Measurements from ENCODE around the gene SPC25. TPM values are rescaled to one million over a fixed set of nuclear protein-coding genes. Genes with fewer than 3 reads are reported as not detected.

SPC25 gene
- total and polyA plus RNA-seq, 2 experiments from 2014 or later, result 8.1 to 11.2 TPM

GRCh38 chr2:168894720-168895119 lies 4.5 kb upstream of the SPC25 start:
- H4K20me1 ChIP-seq (ENCODE audit: insufficient read depth, poor library complexity, severe bottlenecking), result no peaks in the 10 kb centered on the region
- TF ChIP-seq CTCF (IDR thresholded peaks at IDR 0.05; ENCODE audit: poor library complexity) (no peak), EZH2 (IDR thresholded peaks at IDR 0.05; ENCODE audit: borderline replicate concordance) (no peak), EZH2phosphoT487 (IDR thresholded peaks at IDR 0.05; ENCODE audit: low read depth, severe bottlenecking, unreplicated experiment) (no peak)

DNA sequence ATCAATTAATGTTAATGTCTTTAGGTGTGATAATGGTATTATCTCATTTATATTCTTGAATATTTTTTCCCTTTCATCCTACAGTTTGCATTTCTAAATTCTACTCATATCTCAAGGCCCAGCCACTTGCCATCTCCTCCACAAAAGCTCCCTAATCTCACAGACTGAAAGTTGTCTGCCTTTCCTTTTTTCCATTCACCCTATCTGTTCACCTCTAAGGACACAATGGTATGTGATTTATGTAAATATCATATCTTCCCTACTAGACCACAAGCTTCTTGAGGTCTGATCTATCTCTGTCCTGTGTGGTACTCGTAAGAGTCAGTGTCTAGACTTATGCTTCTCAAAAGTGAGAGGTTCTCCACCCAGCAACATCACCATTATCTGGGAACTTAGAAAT lies 3.9 kb upstream of the SPC25 start:
- H3K27ac ChIP-seq, result no peak overlapping the region
- H3K27me3 ChIP-seq, result no peaks in the 10 kb centered on the region
- no peaks in the 10 kb centered on the region for H3K4me1 ChIP-seq (ENCODE audit: insufficient read depth)
- no peaks in the 10 kb centered on the region for H3K9me3 ChIP-seq (ENCODE audit: low read depth)
- H3K79me2 ChIP-seq, result peaks cover 8% of the 10 kb centered on the region
- TF ChIP-seq CTCF (IDR thresholded peaks at IDR 0.05; ENCODE audit: poor library complexity) (no peak), EZH2phosphoT487 (IDR thresholded peaks at IDR 0.05; ENCODE audit: low read depth, severe bottlenecking, unreplicated experiment) (no peak)
- H3K9me2 ChIP-seq (replicated peaks; ENCODE audit: insufficient read depth), result no peaks in the 10 kb centered on the region
- 92% methylated on average over 1 of the region's 1 CpG for WGBS (ENCODE audit: low lambda C conversion rate, missing lambda C conversion rate)
- DNase-seq (ENCODE audit: low spot score), result no peak
- no peaks in the 10 kb centered on the region for H4K20me1 ChIP-seq (ENCODE audit: insufficient read depth, poor library complexity, severe bottlenecking)
- H2AFZ ChIP-seq, result no peak overlapping the region
- H3K4me3 ChIP-seq, result no peak overlapping the region
- H3K4me2 ChIP-seq, result no peak overlapping the region
- H3K36me3 ChIP-seq (replicated peaks; ENCODE audit: insufficient read depth, low read depth), result no peaks in the 10 kb centered on the region

More at GRCh38 chr2:168894720-168895119, 4.5 kb upstream of the SPC25 start:
- H3K4me2 ChIP-seq, result no peak overlapping the region
- DNase-seq (ENCODE audit: low spot score), result no peak
- H3K9me2 ChIP-seq (replicated peaks; ENCODE audit: insufficient read depth), result no peaks in the 10 kb centered on the region
- H3K4me3 ChIP-seq, result no peak overlapping the region
- H3K4me1 ChIP-seq (ENCODE audit: insufficient read depth), result no peaks in the 10 kb centered on the region
- H2AFZ ChIP-seq, result no peak overlapping the region
- H3K27ac ChIP-seq, result no peak overlapping the region
- H3K27me3 ChIP-seq, result no peaks in the 10 kb centered on the region
- peaks cover 1% of the 10 kb centered on the region for H3K79me2 ChIP-seq
- no peaks in the 10 kb centered on the region for H3K9me3 ChIP-seq (ENCODE audit: low read depth)
- H3K36me3 ChIP-seq (replicated peaks; ENCODE audit: insufficient read depth, low read depth), result no peaks in the 10 kb centered on the region

DNA sequence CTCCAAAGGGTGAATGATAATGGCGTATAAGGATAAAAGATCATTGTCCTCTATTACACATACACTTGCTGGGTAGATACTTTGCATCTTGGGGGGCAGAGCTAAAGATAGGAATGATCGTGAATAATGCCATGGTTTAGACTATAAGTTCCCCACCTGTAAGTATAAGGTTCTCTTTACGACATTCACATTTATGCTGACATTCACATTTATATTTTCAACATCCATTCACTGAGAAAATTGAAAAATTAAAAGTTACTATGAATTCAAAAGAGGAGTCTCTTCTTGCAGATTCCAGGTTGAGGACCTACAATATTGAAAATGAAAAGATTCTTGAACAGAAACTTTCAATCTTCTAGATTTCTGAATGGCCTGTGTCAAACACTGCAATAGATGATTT lies 2.1 kb upstream of the SPC25 start:
- Histone ChIP-seq H3K79me2 (peaks cover 9% of the 10 kb centered on the region), H3K9me3 (ENCODE audit: low read depth) (no peaks in the 10 kb centered on the region), H3K4me3 (no peak overlapping the region), H3K36me3 (replicated peaks; ENCODE audit: insufficient read depth, low read depth) (no peaks in the 10 kb centered on the region), H3K27ac (no peak overlapping the region), H2AFZ (no peak overlapping the region), H4K20me1 (ENCODE audit: insufficient read depth, poor library complexity, severe bottlenecking) (no peaks in the 10 kb centered on the region), H3K4me1 (ENCODE audit: insufficient read depth) (no peaks in the 10 kb centered on the region), H3K9me2 (replicated peaks; ENCODE audit: insufficient read depth) (no peaks in the 10 kb centered on the region), H3K4me2 (no peak overlapping the region), H3K27me3 (no peaks in the 10 kb centered on the region)
- WGBS (ENCODE audit: low lambda C conversion rate, missing lambda C conversion rate), result 56% methylated on average over 3 of the region's 3 CpGs
- DNase-seq (ENCODE audit: low spot score), result no peak
- no peak for TF ChIP-seq EZH2 (IDR thresholded peaks at IDR 0.05; ENCODE audit: borderline replicate concordance)
- TF ChIP-seq EZH2phosphoT487 (IDR thresholded peaks at IDR 0.05; ENCODE audit: low read depth, severe bottlenecking, unreplicated experiment), result no peak
- TF ChIP-seq CTCF (IDR thresholded peaks at IDR 0.05; ENCODE audit: poor library complexity), result no peak

DNA sequence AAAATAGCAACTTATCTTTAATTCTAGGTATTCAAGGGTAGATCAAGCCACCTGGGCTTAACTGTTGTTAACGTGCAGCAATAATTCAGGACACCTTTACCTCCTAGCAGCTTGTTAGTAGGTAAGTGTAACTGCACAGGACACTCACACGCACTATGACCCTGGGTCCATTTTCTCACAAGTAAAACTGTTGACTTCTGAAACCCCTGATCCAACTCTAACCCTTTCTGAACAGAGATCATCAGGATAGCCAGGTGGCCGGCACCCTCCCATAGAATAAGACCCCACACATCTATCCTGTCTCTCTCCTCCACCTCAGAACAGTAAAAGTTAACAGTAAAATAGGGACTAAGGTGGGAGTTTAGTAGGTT lies 610 bp downstream of the SPC25 start:
- H3K9me3 ChIP-seq (ENCODE audit: low read depth), result no peaks in the 10 kb centered on the region
- H4K20me1 ChIP-seq (ENCODE audit: insufficient read depth, poor library complexity, severe bottlenecking), result no peaks in the 10 kb centered on the region
- no peaks in the 10 kb centered on the region for H3K9me2 ChIP-seq (replicated peaks; ENCODE audit: insufficient read depth)
- no peak for DNase-seq (ENCODE audit: low spot score)
- H3K36me3 ChIP-seq (replicated peaks; ENCODE audit: insufficient read depth, low read depth), result no peaks in the 10 kb centered on the region
- 24% methylated on average over 3 of the region's 3 CpGs for WGBS (ENCODE audit: low lambda C conversion rate, missing lambda C conversion rate)
- H3K4me1 ChIP-seq (ENCODE audit: insufficient read depth), result no peaks in the 10 kb centered on the region
- H3K27me3 ChIP-seq, result no peaks in the 10 kb centered on the region
- peak overlapping the region; percentile 32 for H3K4me3 ChIP-seq
- H3K79me2 ChIP-seq, result peaks cover 9% of the 10 kb centered on the region
- peak overlapping the region; percentile 33 for H2AFZ ChIP-seq
- peak overlapping the region; percentile 72 for H3K4me2 ChIP-seq
- H3K27ac ChIP-seq, result no peak overlapping the region
- TF ChIP-seq CTCF (IDR thresholded peaks at IDR 0.05; ENCODE audit: poor library complexity) (no peak), EZH2 (IDR thresholded peaks at IDR 0.05; ENCODE audit: borderline replicate concordance) (no peak), EZH2phosphoT487 (IDR thresholded peaks at IDR 0.05; ENCODE audit: low read depth, severe bottlenecking, unreplicated experiment) (no peak)
